Ishikawa (cell line): Measurements from ENCODE around the gene HCK.

Source experiments
- CEBPB ChIP-seq: IDR thresholded peaks from 2 replicates; pipeline ENCODE4 v1.6.1; 2012
- CREB1 ChIP-seq: IDR thresholded peaks from 2 replicates; pipeline ENCODE4 v1.6.1; 2012; ENCODE audit warnings: low read depth
- EGR1 ChIP-seq: IDR thresholded peaks from 2 replicates; pipeline ENCODE4 v1.6.1; 2012
- FOXM1 ChIP-seq: IDR thresholded peaks from 2 replicates; pipeline ENCODE4 v1.6.1; 2012; ENCODE audit warnings: low read depth, borderline replicate concordance
- NFIC ChIP-seq: IDR thresholded peaks from 2 replicates; pipeline ENCODE4 v1.6.1; 2012
- RAD21 ChIP-seq: IDR thresholded peaks from 2 replicates; pipeline ENCODE4 v1.6.1; 2012; ENCODE audit warnings: low read depth
- TAF1 ChIP-seq: IDR thresholded peaks from 2 replicates; pipeline ENCODE4 v1.6.1; 2012; ENCODE audit warnings: low read depth, mild to moderate bottlenecking
- TCF12 ChIP-seq: IDR thresholded peaks from 2 replicates; pipeline ENCODE4 v1.6.1; 2012; ENCODE audit warnings: low read depth
- TEAD4 ChIP-seq: IDR thresholded peaks from 2 replicates; pipeline ENCODE4 v1.6.1; 2012
- YY1 ChIP-seq: IDR thresholded peaks from 2 replicates; pipeline ENCODE4 v1.6.1; 2012; ENCODE audit warnings: low read depth
- ZBTB7A ChIP-seq: IDR thresholded peaks from 2 replicates; pipeline ENCODE4 v1.6.1; 2012; ENCODE audit warnings: low read depth
- TF ChIP-seq, protein P1 (sequence below): IDR thresholded peaks from 2 replicates; pipeline ENCODE4 v1.6.1; 2012
- TF ChIP-seq, protein P2 (sequence below): IDR thresholded peaks from 2 replicates; pipeline ENCODE4 v1.6.1; 2012; ENCODE audit warnings: low read depth, mild to moderate bottlenecking
- TF ChIP-seq, protein P3 (sequence below): IDR thresholded peaks from 2 replicates; pipeline ENCODE4 v1.6.1; 2012

The HCK gene

DNA sequence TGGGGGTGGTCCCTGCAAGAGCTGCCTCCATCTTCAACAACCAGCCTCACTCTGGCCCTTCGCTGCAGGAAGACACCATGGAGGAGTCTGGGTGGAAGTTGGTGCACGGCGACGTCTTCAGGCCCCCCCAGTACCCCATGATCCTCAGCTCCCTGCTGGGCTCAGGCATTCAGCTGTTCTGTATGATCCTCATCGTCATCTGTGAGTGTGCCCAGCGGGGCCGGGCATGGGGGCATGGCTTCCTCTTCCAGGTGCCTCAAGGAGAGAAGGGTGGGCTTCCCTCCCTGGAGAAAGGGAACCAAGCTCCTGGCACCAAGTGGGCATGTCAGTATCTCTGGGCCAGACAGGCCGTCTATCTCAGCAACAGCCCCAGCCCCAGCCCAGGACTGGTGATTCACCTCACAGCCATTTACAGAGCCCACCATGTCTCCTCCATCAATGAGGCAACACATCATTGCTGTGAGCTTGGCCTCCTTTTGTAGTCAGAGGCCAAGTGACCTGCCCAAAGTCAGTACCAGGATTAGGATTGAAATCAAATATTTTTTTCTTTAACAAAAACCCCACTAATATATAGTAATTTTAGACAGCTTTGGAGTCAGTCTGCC, 97.6 kb downstream of the HCK start:
- no peak for TF ChIP-seq ZBTB7A
- no peak for TF ChIP-seq YY1
- TF ChIP-seq, protein P1, sequence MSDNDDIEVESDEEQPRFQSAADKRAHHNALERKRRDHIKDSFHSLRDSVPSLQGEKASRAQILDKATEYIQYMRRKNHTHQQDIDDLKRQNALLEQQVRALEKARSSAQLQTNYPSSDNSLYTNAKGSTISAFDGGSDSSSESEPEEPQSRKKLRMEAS = no peak
- TF ChIP-seq, protein P2, sequence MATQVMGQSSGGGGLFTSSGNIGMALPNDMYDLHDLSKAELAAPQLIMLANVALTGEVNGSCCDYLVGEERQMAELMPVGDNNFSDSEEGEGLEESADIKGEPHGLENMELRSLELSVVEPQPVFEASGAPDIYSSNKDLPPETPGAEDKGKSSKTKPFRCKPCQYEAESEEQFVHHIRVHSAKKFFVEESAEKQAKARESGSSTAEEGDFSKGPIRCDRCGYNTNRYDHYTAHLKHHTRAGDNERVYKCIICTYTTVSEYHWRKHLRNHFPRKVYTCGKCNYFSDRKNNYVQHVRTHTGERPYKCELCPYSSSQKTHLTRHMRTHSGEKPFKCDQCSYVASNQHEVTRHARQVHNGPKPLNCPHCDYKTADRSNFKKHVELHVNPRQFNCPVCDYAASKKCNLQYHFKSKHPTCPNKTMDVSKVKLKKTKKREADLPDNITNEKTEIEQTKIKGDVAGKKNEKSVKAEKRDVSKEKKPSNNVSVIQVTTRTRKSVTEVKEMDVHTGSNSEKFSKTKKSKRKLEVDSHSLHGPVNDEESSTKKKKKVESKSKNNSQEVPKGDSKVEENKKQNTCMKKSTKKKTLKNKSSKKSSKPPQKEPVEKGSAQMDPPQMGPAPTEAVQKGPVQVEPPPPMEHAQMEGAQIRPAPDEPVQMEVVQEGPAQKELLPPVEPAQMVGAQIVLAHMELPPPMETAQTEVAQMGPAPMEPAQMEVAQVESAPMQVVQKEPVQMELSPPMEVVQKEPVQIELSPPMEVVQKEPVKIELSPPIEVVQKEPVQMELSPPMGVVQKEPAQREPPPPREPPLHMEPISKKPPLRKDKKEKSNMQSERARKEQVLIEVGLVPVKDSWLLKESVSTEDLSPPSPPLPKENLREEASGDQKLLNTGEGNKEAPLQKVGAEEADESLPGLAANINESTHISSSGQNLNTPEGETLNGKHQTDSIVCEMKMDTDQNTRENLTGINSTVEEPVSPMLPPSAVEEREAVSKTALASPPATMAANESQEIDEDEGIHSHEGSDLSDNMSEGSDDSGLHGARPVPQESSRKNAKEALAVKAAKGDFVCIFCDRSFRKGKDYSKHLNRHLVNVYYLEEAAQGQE = no peak
- TF ChIP-seq FOXM1 = no peak

DNA sequence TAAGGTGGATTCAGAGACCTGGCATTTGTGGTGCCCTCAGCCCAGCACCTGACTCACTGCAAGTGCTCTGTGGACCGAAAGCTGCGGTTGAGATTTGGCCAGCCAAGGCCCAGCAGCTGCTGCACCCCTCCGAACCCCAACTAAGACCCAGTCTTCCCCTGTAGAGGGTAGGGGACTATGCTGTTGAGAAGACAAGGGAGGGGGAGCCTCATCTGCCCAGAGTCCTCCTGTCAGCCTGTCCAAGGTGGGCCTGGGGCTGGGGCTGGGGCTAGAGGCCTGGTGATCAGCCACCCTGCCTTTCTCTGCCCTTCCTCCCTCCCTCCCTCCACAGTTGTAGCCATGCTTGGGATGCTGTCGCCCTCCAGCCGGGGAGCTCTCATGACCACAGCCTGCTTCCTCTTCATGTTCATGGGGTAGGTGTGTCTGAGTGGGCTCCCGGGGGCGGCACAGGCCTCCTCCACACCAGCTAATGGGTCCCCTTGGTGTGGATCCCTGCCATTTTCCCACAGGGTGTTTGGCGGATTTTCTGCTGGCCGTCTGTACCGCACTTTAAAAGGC, 98.3 kb downstream of the HCK start:
- TF ChIP-seq CREB1 = no peak
- TF ChIP-seq CEBPB = no peak
- TF ChIP-seq YY1 = no peak
- TF ChIP-seq TAF1 = no peak
- TF ChIP-seq ZBTB7A = no peak
- no peak for TF ChIP-seq TCF12
- TF ChIP-seq RAD21 = no peak
- TF ChIP-seq, protein P3, sequence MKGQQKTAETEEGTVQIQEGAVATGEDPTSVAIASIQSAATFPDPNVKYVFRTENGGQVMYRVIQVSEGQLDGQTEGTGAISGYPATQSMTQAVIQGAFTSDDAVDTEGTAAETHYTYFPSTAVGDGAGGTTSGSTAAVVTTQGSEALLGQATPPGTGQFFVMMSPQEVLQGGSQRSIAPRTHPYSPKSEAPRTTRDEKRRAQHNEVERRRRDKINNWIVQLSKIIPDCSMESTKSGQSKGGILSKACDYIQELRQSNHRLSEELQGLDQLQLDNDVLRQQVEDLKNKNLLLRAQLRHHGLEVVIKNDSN = no peak
- TF ChIP-seq, protein P1 = no peak
- TF ChIP-seq FOXM1 = no peak
- no peak for TF ChIP-seq EGR1
- TF ChIP-seq TEAD4 = no peak
- no peak for TF ChIP-seq NFIC
